GM12875 (cell line): ENCODE data around the gene VPS25.
"Not testable (repeated sequence)": the region's sequence is repeated elsewhere in the genome, so short reads cannot be mapped to it uniquely, and the experiment has no call there.

ENCODE experiments used
- H3K4me3 ChIP-seq: one replicate; pipeline ENCODE4 v1.5.1; 2011; ENCODE audit warnings: low read depth, low read length, control low read depth
- TF ChIP-seq, protein P1 (sequence below): IDR thresholded peaks from 2 replicates; pipeline ENCODE4 v1.5.1; 2011; ENCODE audit warnings: low read depth, mild to moderate bottlenecking, control low read depth, inconsistent platforms, low read length, moderate library complexity, borderline replicate concordance; ENCODE audit not compliant: insufficient read depth

The VPS25 gene

DNA sequence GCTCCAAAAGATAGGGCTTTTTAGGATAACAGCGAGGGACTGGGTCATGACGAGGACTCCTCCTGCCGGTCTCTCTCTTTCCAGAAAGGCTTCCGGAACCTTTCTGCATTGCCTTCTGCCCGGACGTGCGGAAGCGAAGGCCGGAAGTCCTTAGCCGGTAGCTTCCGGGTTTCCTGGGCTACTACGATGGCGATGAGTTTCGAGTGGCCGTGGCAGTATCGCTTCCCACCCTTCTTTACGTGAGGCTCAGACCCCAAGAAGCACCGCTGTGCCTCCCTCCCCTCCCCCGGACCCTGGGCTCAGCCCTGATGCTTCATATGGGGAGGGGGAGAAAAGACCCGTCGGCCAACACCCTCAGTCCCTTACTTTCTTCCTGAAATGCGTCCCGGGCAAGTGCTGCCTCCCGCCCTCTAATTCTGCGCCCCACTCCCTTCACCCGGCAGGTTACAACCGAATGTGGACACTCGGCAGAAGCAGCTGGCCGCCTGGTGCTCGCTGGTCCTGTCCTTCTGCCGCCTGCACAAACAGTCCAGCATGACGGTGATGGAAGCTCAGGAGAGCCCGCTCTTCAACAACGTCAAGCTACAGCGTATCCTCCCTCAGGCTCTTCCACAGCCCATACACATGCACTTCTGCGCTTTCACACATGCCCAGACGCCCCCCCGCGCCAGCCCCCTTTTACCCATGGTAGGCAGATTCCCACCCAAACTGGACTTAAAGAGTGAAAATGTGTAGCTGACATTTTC is at the start of gene VPS25:
Gene VPS25 (plus strand): TSS at position 160 of the 746 bp plus-strand sequence. CDS start 27 bp downstream, at position 187.
- peak within 1 kb of the TSS; percentile 71 for H3K4me3 ChIP-seq
- TF ChIP-seq, protein P1, sequence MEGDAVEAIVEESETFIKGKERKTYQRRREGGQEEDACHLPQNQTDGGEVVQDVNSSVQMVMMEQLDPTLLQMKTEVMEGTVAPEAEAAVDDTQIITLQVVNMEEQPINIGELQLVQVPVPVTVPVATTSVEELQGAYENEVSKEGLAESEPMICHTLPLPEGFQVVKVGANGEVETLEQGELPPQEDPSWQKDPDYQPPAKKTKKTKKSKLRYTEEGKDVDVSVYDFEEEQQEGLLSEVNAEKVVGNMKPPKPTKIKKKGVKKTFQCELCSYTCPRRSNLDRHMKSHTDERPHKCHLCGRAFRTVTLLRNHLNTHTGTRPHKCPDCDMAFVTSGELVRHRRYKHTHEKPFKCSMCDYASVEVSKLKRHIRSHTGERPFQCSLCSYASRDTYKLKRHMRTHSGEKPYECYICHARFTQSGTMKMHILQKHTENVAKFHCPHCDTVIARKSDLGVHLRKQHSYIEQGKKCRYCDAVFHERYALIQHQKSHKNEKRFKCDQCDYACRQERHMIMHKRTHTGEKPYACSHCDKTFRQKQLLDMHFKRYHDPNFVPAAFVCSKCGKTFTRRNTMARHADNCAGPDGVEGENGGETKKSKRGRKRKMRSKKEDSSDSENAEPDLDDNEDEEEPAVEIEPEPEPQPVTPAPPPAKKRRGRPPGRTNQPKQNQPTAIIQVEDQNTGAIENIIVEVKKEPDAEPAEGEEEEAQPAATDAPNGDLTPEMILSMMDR, result no peak

DNA sequence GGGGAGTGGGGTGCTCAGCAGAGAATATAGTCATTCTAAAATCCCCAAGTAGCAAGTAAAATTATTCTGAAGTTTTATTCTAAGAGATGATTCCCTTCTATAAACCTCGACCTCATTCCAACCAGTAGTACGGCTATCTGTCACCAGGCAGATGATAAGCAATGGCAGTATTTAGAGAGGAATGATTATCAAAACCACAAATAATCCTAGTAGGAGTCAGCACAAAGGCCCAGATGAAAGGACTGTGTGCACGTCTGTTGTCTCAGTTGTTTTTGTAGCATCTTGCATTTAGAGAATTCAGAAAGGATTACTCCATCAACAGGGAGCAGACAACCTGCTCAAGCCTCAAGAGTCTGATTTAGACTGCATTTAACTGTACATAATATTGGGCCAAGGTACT is 49.6 kb upstream of the VPS25 start:
- TF ChIP-seq, protein P1, result no peak
- no peak overlapping the region for H3K4me3 ChIP-seq

DNA sequence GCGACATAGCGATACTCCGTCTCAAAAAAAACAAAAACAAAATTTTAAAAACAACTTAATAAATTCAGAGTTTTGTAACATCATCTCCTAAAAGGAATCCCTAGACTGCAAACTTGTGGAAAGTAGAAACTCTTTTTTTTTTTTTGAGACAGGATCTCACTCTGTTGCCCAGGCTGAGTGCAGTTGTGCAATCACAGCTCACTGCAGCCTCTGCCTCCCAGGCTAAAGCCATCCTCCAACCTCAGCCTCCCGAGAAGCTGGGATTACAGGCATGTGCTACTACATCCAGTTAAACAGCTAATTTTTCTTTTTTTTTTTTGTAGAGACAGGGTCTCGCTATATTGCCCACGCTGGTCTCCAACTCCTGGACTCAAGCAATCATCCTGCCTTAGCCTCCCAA is 48.1 kb upstream of the VPS25 start:
- TF ChIP-seq, protein P1, result no peak

DNA sequence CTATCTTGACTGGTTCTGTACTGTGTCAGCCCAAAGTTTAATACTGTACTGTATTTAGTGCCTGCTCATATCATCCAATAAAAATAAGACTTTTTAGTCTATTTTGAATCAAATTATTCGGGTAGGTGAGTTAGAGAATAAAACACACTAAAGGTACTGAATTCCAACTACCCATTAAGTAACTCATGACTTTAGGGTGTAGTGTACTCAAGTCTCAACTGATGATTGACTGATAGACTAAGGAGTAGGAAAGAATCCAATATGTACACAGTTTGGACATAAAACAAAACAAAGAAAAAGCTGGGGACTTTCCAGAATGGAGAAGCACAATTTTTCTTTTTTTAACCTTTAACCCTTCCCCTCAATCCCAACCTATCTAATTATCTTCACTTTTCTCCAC is 32.5 kb upstream of the VPS25 start:
- H3K4me3 ChIP-seq, result no peak overlapping the region
- TF ChIP-seq, protein P1, result no peak

More for the DNA sequence above, 48.1 kb upstream of the VPS25 start:
- H3K4me3 ChIP-seq, result no peak overlapping the region

DNA sequence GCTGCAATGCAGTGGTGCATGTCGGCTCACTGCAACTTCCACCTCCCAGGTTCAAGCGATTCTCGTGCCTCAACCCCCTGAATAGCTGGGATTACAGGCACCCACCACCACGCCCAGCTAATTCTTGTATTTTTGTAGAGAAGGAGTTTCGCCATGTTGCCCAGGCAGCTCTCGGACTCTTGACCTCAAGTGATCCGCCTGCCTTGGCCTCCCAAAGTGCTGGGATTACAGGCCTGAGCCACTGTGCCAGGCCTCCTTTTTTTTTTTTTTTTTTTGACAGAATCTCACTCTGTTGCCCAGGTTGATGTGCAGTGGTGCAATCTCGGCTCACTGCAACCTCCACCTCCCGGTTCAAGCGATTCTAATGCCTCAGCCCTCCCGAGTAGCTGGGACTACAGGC is 30.3 kb upstream of the VPS25 start:
- H3K4me3 ChIP-seq, result not testable (repeated sequence)

DNA sequence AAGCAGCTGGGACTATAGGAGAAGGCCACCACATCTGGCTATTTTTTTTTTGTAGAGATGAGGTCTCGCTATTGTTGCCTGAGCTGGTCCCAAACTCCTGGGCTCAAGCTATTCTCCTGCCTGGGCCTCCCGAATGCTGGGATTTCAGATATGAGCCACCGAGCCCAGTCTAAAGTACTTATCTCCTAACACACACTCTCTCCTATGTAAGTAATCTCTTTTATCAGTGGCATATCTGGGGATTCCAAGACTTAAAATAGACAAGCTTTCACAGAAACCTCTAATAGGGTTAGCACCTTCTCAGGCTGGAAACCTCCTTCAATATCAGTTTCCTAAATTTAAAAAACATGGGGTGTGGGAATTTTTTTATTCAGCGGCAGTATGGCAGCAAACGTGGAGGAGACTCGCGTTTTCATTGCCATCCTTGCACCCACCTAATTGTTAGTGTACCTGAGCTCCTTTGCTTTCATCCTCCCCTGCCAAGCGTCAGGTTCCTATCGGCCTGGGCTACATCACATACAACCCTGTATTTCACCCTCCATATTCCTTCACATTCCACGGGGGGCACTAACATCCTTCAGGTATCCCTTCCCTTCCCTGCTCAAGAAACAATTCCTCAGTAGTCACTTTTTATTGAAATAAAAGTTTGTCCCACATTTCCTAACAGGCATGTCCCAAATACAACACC is 29.5 kb upstream of the VPS25 start:
- H3K4me3 ChIP-seq, result peak overlapping the region; percentile 68
- TF ChIP-seq, protein P1, result no peak

DNA sequence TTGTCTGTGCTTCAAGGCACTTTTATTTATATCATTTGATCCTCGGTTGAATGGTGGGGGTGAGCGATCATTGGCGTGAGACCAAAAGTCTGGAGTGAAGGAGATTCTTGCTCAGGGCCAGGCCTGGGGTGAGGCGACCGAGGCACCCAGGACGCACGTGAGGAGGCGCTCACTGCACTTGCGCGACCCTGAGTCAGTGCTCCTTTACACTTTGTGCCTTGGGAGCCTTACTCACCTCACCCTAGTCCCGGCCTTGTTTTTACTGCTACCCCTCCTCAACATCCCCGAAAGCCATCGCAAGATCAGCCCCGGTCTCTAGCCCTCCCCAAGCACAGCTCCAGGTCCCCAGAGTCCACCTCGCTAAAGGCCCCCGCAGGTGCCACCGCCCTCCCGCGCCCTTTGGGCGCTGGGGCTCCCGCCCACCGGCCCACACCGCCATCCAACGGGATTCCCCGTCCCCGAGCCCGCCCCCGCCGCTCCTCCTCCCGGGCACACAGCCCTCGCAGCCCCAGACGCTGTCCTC is 28.9 kb upstream of the VPS25 start:
- TF ChIP-seq, protein P1, result no peak
- peak overlapping the region; percentile 68 for H3K4me3 ChIP-seq
